K562 (cell line): Measurements from ENCODE around the gene ADGRG4. TPM values are rescaled to one million over a fixed set of nuclear protein-coding genes. Genes with fewer than 3 reads are reported as not detected.

ENCODE experiments used
- CAMTA2 ChIP-seq: fragments of 250-450 bp; sonication (Bioruptor Pico); conservative IDR thresholded peaks from 2 replicates; pipeline ENCODE4 v1.5.1; 2022
- CBX8 ChIP-seq: fragments of 200-600 bp; sonication (generic); IDR thresholded peaks from 2 replicates; pipeline ENCODE4 v1.6.1; 2012; ENCODE audit warnings: borderline replicate concordance, mixed run types, low read depth, mild to moderate bottlenecking, moderate library complexity, mixed read lengths, low read length, control low read depth, inconsistent platforms; ENCODE audit not compliant: poor library complexity, severe bottlenecking; ENCODE audit errors: extremely low read depth
- CSDE1 ChIP-seq, 2 experiments: fragments of 450-650 bp; IDR thresholded peaks; 2 replicates each; pipeline ENCODE4 v1.6.1; 2016; ENCODE audit warnings: mild to moderate bottlenecking in 1 of 2
- E2F3 ChIP-seq: fragments of 250-450 bp; sonication (Bioruptor Pico); IDR thresholded peaks from 2 replicates; pipeline ENCODE4 v1.4.0; 2020; ENCODE audit warnings: mild to moderate bottlenecking
- FOSL1 ChIP-seq: fragments of 200-800 bp; sonication (Bioruptor generic); conservative IDR thresholded peaks from 2 replicates; pipeline ENCODE4 v1.6.1; 2016; ENCODE audit warnings: missing genetic modification characterization, missing compliant biosample characterization
- NCOR1 ChIP-seq: fragments of 450-650 bp; IDR thresholded peaks from 2 replicates; pipeline ENCODE4 v1.6.1; 2016; ENCODE audit warnings: mild to moderate bottlenecking, moderate library complexity
- NR4A1 ChIP-seq, 2 experiments: fragments of 250-450 bp in 1 of 2; fragments of 450-650 bp in 1 of 2; sonication (Bioruptor Pico) in 1 of 2; IDR thresholded peaks; 2 replicates each; pipeline versions ENCODE4 v1.4.0 to v1.6.1; 2016 to 2020; ENCODE audit warnings: mild to moderate bottlenecking in 2 of 2, missing compliant biosample characterization in 1 of 2, missing genetic modification characterization in 1 of 2, moderate library complexity in 1 of 2
- RBBP5 ChIP-seq: fragments of 200-600 bp; sonication (generic); IDR thresholded peaks from 2 replicates; pipeline ENCODE4 v1.6.1; 2012; ENCODE audit warnings: borderline replicate concordance, mild to moderate bottlenecking, low read length, control low read depth, inconsistent platforms; ENCODE audit not compliant: insufficient read depth, poor library complexity, severe bottlenecking
- SNRNP70 ChIP-seq: fragments of 200-400 bp; formaldehyde crosslinking; optimal IDR thresholded peaks from 2 replicates; pipeline ENCODE3; 2017; ENCODE audit warnings: low read depth, low read length
- SREBF2 ChIP-seq: sonication (generic); formaldehyde crosslinking; IDR thresholded peaks from 2 replicates; pipeline ENCODE4 v1.4.0; 2020; ENCODE audit warnings: mild to moderate bottlenecking, missing genetic modification reagents
- TCF7L2 ChIP-seq: fragments of 150-350 bp; IDR thresholded peaks from 2 replicates; pipeline ENCODE4 v1.6.1; 2016; ENCODE audit warnings: low read depth, mild to moderate bottlenecking, low read length, moderate library complexity
- polyA plus RNA-seq, 8 experiments: library from polyadenylated mRNA; depleted of rRNA in 4 of 8; stranded (reverse) in 5 of 8; unstranded in 3 of 8; fragments of >200 nt; fragmentation: Nextera tagmentation in 2 of 8; fragmentation: Illumina TruSeq in 1 of 8; extraction: Ambion mirVana in 2 of 8; extraction: Trizol in 1 of 8; gene quantifications; 2 replicates each; pipeline versions ENCODE4 v1.2.1 to v1.2.3, GENCODE V29; 2011 to 2014; ENCODE audit warnings: inconsistent platforms in 1 of 8, missing spikeins in 1 of 8
- total RNA-seq, 7 experiments: library from RNA; depleted of rRNA in 6 of 7; stranded (reverse); fragments of >200 nt in 6 of 7; fragmentation: Illumina TruSeq in 2 of 7; extraction: Trizol in 2 of 7; gene quantifications; 2 replicates each; pipeline versions ENCODE4 v1.2.1 to v1.2.3, GENCODE V29; 2011 to 2021; ENCODE audit warnings: low replicate concordance in 1 of 7
- TF ChIP-seq, protein P1 (sequence below): sonication (generic); formaldehyde crosslinking; IDR thresholded peaks from 2 replicates; pipeline ENCODE4 v1.8.1; 2023; ENCODE audit warnings: mild to moderate bottlenecking, missing genetic modification reagents, moderate library complexity
- TF ChIP-seq, protein P2 (sequence below): fragments of 250-450 bp; sonication (Bioruptor Pico); IDR thresholded peaks from 2 replicates; pipeline ENCODE4 v1.5.0; 2021; ENCODE audit warnings: mild to moderate bottlenecking, borderline replicate concordance

The ADGRG4 gene
- total and polyA plus RNA-seq, 9 of the 15 experiments (the other 6 are each of a cell fraction or from before 2014, with no cell fraction given): not detected

DNA sequence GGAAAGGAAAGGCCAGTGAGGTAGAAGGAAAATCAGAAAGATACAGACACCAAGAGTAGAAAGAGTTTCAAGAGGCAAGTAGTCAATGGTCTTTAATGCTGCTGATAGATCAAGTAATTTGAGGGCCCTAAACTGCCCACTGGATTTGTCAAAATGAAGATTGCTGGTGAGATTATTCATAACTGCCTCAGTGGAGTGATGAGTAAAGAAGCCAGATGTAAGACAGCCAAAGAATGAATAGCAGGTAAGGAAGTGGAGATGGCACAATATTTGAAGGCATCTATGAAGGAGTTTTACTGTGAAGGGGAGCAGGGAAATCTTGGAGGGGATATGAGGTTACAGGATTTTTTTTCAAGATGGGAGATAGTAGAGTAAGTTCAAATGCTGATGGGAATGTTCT lies 147.2 kb downstream of the ADGRG4 start (continued):
- TF ChIP-seq CBX8: no peak
- TF ChIP-seq, protein P1, sequence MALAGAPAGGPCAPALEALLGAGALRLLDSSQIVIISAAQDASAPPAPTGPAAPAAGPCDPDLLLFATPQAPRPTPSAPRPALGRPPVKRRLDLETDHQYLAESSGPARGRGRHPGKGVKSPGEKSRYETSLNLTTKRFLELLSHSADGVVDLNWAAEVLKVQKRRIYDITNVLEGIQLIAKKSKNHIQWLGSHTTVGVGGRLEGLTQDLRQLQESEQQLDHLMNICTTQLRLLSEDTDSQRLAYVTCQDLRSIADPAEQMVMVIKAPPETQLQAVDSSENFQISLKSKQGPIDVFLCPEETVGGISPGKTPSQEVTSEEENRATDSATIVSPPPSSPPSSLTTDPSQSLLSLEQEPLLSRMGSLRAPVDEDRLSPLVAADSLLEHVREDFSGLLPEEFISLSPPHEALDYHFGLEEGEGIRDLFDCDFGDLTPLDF (CRISPR knock-in tag): no peak
- no peak for TF ChIP-seq NCOR1
- TF ChIP-seq E2F3 (CRISPR knock-in tag): no peak
- TF ChIP-seq CSDE1 (IDR thresholded peaks at IDR 0.05): no peak
- TF ChIP-seq SNRNP70: no peak
- no peak for TF ChIP-seq CAMTA2
- TF ChIP-seq SREBF2 (CRISPR knock-in tag): no peak
- no peak for TF ChIP-seq NR4A1 (CRISPR knock-in tag; IDR thresholded peaks at IDR 0.05)
- TF ChIP-seq NR4A1 (tag; IDR thresholded peaks at IDR 0.05): no peak
- TF ChIP-seq FOSL1 (tag): no peak
- TF ChIP-seq, protein P2, sequence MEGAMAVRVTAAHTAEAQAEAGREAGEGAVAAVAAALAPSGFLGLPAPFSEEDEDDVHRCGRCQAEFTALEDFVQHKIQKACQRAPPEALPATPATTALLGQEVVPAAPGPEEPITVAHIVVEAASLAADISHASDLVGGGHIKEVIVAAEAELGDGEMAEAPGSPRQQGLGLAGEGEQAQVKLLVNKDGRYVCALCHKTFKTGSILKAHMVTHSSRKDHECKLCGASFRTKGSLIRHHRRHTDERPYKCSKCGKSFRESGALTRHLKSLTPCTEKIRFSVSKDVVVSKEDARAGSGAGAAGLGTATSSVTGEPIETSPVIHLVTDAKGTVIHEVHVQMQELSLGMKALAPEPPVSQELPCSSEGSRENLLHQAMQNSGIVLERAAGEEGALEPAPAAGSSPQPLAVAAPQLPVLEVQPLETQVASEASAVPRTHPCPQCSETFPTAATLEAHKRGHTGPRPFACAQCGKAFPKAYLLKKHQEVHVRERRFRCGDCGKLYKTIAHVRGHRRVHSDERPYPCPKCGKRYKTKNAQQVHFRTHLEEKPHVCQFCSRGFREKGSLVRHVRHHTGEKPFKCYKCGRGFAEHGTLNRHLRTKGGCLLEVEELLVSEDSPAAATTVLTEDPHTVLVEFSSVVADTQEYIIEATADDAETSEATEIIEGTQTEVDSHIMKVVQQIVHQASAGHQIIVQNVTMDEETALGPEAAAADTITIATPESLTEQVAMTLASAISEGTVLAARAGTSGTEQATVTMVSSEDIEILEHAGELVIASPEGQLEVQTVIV (CRISPR knock-in tag): no peak
- TF ChIP-seq RBBP5: no peak
- no peak for TF ChIP-seq TCF7L2
